ENCODE results near the gene ZIM2.

- TF ChIP-seq CTCF (IDR thresholded peaks at IDR 0.05) (no peak), ZFX (IDR thresholded peaks at IDR 0.05; ENCODE audit: borderline replicate concordance) (no peak)
Measured at GRCh38 chr19:56821675-56822074, 18.9 kb downstream of the ZIM2 start.

Data from 22Rv1 (cell line).